ENCODE results near the gene CASTOR1.

Gene CASTOR1

GRCh38 chr22:30279046-30279788 lies 10.1 kb downstream of the CASTOR1 start:
- DNase-seq (ENCODE audit: low read depth): no peak
- no peak overlapping the region for H3K4me3 ChIP-seq (ENCODE audit: low read depth, low read length)
- no peak for TF ChIP-seq CTCF (IDR thresholded peaks at IDR 0.05; ENCODE audit: control insufficient read depth, extremely low read depth, insufficient read depth)

- no peak for TF ChIP-seq CTCF (IDR thresholded peaks at IDR 0.05; ENCODE audit: control insufficient read depth, extremely low read depth, insufficient read depth)
- DNase-seq (ENCODE audit: low read depth): no peak
- no peak overlapping the region for H3K4me3 ChIP-seq (ENCODE audit: low read depth, low read length)
These were observed 11.6 kb downstream of the CASTOR1 start for GRCh38 chr22:30277547-30278344.

GRCh38 chr22:30276039-30276438 lies 13.3 kb downstream of the CASTOR1 start:
- H3K4me3 ChIP-seq (ENCODE audit: low read depth, low read length): no peak overlapping the region
- no peak for DNase-seq (ENCODE audit: low read depth)
- TF ChIP-seq CTCF (IDR thresholded peaks at IDR 0.05; ENCODE audit: control insufficient read depth, extremely low read depth, insufficient read depth): no peak

- DNase-seq (ENCODE audit: low read depth): no peak
- no peak overlapping the region for H3K4me3 ChIP-seq (ENCODE audit: low read depth, low read length)
- no peak for TF ChIP-seq CTCF (IDR thresholded peaks at IDR 0.05; ENCODE audit: control insufficient read depth, extremely low read depth, insufficient read depth)
These were observed 13.7 kb downstream of the CASTOR1 start for GRCh38 chr22:30275625-30276024.

GRCh38 chr22:30274437-30274812 lies 14.9 kb downstream of the CASTOR1 start:
- no peak for TF ChIP-seq CTCF (IDR thresholded peaks at IDR 0.05; ENCODE audit: control insufficient read depth, extremely low read depth, insufficient read depth)

GRCh38 chr22:30273711-30274436 lies 15.4 kb downstream of the CASTOR1 start:
- H3K4me3 ChIP-seq (ENCODE audit: low read depth, low read length): no peak overlapping the region
- TF ChIP-seq CTCF (IDR thresholded peaks at IDR 0.05; ENCODE audit: control insufficient read depth, extremely low read depth, insufficient read depth): no peak
- DNase-seq (ENCODE audit: low read depth): no peak

More at GRCh38 chr22:30274437-30274812, 14.9 kb downstream of the CASTOR1 start:
- no peak for DNase-seq (ENCODE audit: low read depth)
- H3K4me3 ChIP-seq (ENCODE audit: low read depth, low read length): no peak overlapping the region

Data from LNCaP clone FGC (cell line).